Tibial artery (tissue), 4 donors: ENCODE results near the gene RABGAP1L.

Experiments
- DNase-seq, 2 donors: peaks; one replicate each; pipeline ENCODE4 v3.0.0-alpha.2; 2019
- H3K27ac ChIP-seq, 2 donors: fragments of 200-600 bp; sonication (generic) in 1 of 2; 1 replicate in 1 of 2; 2 replicates in 1 of 2; pipeline ENCODE4 v1.5.1; 2018 to 2019; ENCODE audit warnings: mild to moderate bottlenecking in 1 of 2
- H3K27me3 ChIP-seq, 2 donors: fragments of 200-600 bp; sonication (generic) in 1 of 2; one replicate each; pipeline versions ENCODE4 v1.5.1 to v1.6.0; 2016 to 2019
- H3K36me3 ChIP-seq, 3 donors: fragments of 200-600 bp; sonication (generic) in 2 of 3; one replicate each; pipeline ENCODE4 v1.5.1; 2016 to 2019; ENCODE audit warnings: mild to moderate bottlenecking in 2 of 3
- H3K4me1 ChIP-seq, 4 donors: fragments of 200-600 bp; sonication (generic) in 2 of 4; 1 replicate in 3 of 4; 2 replicates in 1 of 4; pipeline ENCODE4 v1.5.1; 2016 to 2019
- H3K4me3 ChIP-seq, 2 donors: fragments of 200-600 bp; sonication (generic) in 1 of 2; 1 replicate in 1 of 2; 2 replicates in 1 of 2; pipeline ENCODE4 v1.5.1; 2018 to 2019; ENCODE audit warnings: mild to moderate bottlenecking in 2 of 2
- H3K9me3 ChIP-seq, 3 donors: fragments of 200-600 bp; sonication (generic) in 1 of 3; one replicate each; pipeline ENCODE4 v1.5.1; 2016 to 2019
- CTCF ChIP-seq, 2 experiments: fragments of 200-600 bp in 1 of 2; fragments of 450-650 bp in 1 of 2; IDR thresholded peaks; one replicate each; pipeline ENCODE4 v1.5.1; 2017 to 2019; ENCODE audit warnings: antibody characterized with exemption in 2 of 2, mild to moderate bottlenecking in 1 of 2, moderate library complexity in 1 of 2
- intact Hi-C: fragments of 100-400 bp; cut with DNase I; formaldehyde crosslinking; loops from one replicate; pipeline ENCODE4 v1.15.0; 2023; ENCODE audit warnings: low total_unique reads

Gene RABGAP1L

GRCh38 chr1:174761335-174761734, 602.0 kb downstream of the RABGAP1L start:
- intact Hi-C loops, result no loop called here
- DNase-seq, result no peak
- Histone ChIP-seq H3K4me1 (no peaks in the 10 kb centered on the region), H3K27ac (no peak overlapping the region), H3K36me3 (no peaks in the 10 kb centered on the region), H3K4me3 (no peak overlapping the region), H3K9me3 (no peaks in the 10 kb centered on the region), H3K27me3 (no peaks in the 10 kb centered on the region)
- TF ChIP-seq CTCF (IDR thresholded peaks at IDR 0.05), result no peak

GRCh38 chr1:174761901-174762585, 602.7 kb downstream of the RABGAP1L start:
- no peak for DNase-seq
- intact Hi-C loops, result no loop called here
- no peaks in the 10 kb centered on the region for H3K4me1 ChIP-seq
- no peak overlapping the region for H3K27ac ChIP-seq
- H3K27me3 ChIP-seq, result no peaks in the 10 kb centered on the region
- H3K36me3 ChIP-seq, result no peaks in the 10 kb centered on the region
- no peak overlapping the region for H3K4me3 ChIP-seq
- no peak for TF ChIP-seq CTCF (IDR thresholded peaks at IDR 0.05)
- H3K9me3 ChIP-seq, result no peaks in the 10 kb centered on the region

- Histone ChIP-seq H3K27ac (no peak overlapping the region), H3K36me3 (no peaks in the 10 kb centered on the region), H3K27me3 (no peaks in the 10 kb centered on the region), H3K4me1 (no peaks in the 10 kb centered on the region), H3K4me3 (no peak overlapping the region), H3K9me3 (no peaks in the 10 kb centered on the region)
- TF ChIP-seq CTCF (IDR thresholded peaks at IDR 0.05), result no peak
- intact Hi-C loops, result no loop called here
- DNase-seq, result no peak
These were observed 604.9 kb downstream of the RABGAP1L start for GRCh38 chr1:174764191-174764590.

GRCh38 chr1:174766727-174767126, 607.4 kb downstream of the RABGAP1L start:
- Histone ChIP-seq H3K27ac (no peak overlapping the region), H3K27me3 (no peaks in the 10 kb centered on the region), H3K4me1 (no peaks in the 10 kb centered on the region), H3K9me3 (no peaks in the 10 kb centered on the region), H3K4me3 (no peak overlapping the region), H3K36me3 (no peaks in the 10 kb centered on the region)
- intact Hi-C loops, result loop anchor here (5.0 kb wide), 1 partner anchor 216 kb away; no protein-coding TSS in a partner anchor
- no peak for DNase-seq
- TF ChIP-seq CTCF (IDR thresholded peaks at IDR 0.05), result no peak

GRCh38 chr1:174768516-174768915, 609.2 kb downstream of the RABGAP1L start:
- no peaks in the 10 kb centered on the region for H3K36me3 ChIP-seq
- no peaks in the 10 kb centered on the region for H3K9me3 ChIP-seq
- intact Hi-C loops, result loop anchor here (5.0 kb wide), 1 partner anchor 214 kb away; no protein-coding TSS in a partner anchor
- H3K4me1 ChIP-seq, result no peaks in the 10 kb centered on the region
- no peak for TF ChIP-seq CTCF (IDR thresholded peaks at IDR 0.05)
- H3K27ac ChIP-seq, result no peak overlapping the region
- DNase-seq, result no peak
- H3K27me3 ChIP-seq, result no peaks in the 10 kb centered on the region
- no peak overlapping the region for H3K4me3 ChIP-seq
